Caco-2 (cell line): ENCODE results near the gene LCLAT1. TPM values are rescaled to one million over a fixed set of nuclear protein-coding genes. Genes with fewer than 3 reads are reported as not detected.

Source experiments
- BruUV-seq: library from RNA; stranded (reverse); fragments of 400-500 nt; replicated peaks from 2 replicates; lab custom pipeline; 2021; lab: Mats Ljungman, UMichigan
- CTCF ChIA-PET: fragments of 300-600 bp; sonication (Branson Sonifier 250); formaldehyde crosslinking; loops from one replicate; lab custom pipeline; 2022; ENCODE audit warnings: antibody characterized with exemption; lab: Charles Lee
- POLR2A ChIA-PET: fragments of 300-600 bp; sonication (Branson Sonifier 250); formaldehyde crosslinking; loops from one replicate; lab custom pipeline; 2022; ENCODE audit warnings: antibody characterized with exemption; lab: Charles Lee
- DNase-seq, 2 experiments: peaks; one replicate each; pipeline versions ENCODE4 v3.0.0 to v3.0.0-alpha.2; 2020 to 2022
- H3K27me3 ChIP-seq: replicated peaks from 2 replicates; pipeline ENCODE4 v1.6.0; 2011; ENCODE audit warnings: low read length; ENCODE audit not compliant: control insufficient read depth, insufficient read depth
- H3K36me3 ChIP-seq: 2 replicates; pipeline ENCODE4 v1.5.1; 2011; ENCODE audit warnings: low read length; ENCODE audit not compliant: control insufficient read depth, insufficient read depth
- H3K4me1 ChIP-seq: fragments of 250-450 bp; sonication (Bioruptor Pico); 2 replicates; pipeline ENCODE4 v1.5.1; 2020; ENCODE audit warnings: mild to moderate bottlenecking
- H3K4me3 ChIP-seq: 2 replicates; pipeline ENCODE4 v1.5.1; 2011; ENCODE audit warnings: low read depth, mild to moderate bottlenecking, control low read depth, low read length
- H3K9me3 ChIP-seq: fragments of 250-450 bp; sonication (Bioruptor Pico); 2 replicates; pipeline ENCODE4 v1.5.1; 2020; ENCODE audit warnings: mild to moderate bottlenecking, moderate library complexity
- H3K27ac Mint-ChIP-seq: one replicate; pipeline ENCODE4 v1.8.0; 2022; ENCODE audit warnings: mixed read lengths; ENCODE audit not compliant: unreplicated experiment
- H3K27me3 Mint-ChIP-seq: one replicate; pipeline ENCODE4 v1.8.0; 2022; ENCODE audit warnings: mixed read lengths; ENCODE audit not compliant: insufficient read depth, unreplicated experiment
- H3K36me3 Mint-ChIP-seq: one replicate; pipeline ENCODE4 v1.8.0; 2022; ENCODE audit warnings: mild to moderate bottlenecking, mixed read lengths; ENCODE audit not compliant: insufficient read depth, unreplicated experiment
- H3K4me1 Mint-ChIP-seq: one replicate; pipeline ENCODE4 v1.8.0; 2022; ENCODE audit warnings: low read depth, mixed read lengths; ENCODE audit not compliant: unreplicated experiment
- H3K4me3 Mint-ChIP-seq: one replicate; pipeline ENCODE4 v1.8.0; 2022; ENCODE audit warnings: mild to moderate bottlenecking, moderate library complexity, mixed read lengths; ENCODE audit not compliant: unreplicated experiment
- H3K9me3 Mint-ChIP-seq: one replicate; pipeline ENCODE4 v1.8.0; 2022; ENCODE audit warnings: mixed read lengths; ENCODE audit not compliant: unreplicated experiment
- intact Hi-C: fragments of 100-400 bp; cut with micrococcal nuclease; formaldehyde crosslinking; loops from one replicate; pipeline ENCODE4 v1.10.0; 2022; ENCODE audit not compliant: unreplicated experiment
- total RNA-seq: library from RNA; stranded (reverse); gene quantifications from 2 replicates; pipeline ENCODE4 v1.2.3, GENCODE V29; 2022
- TF ChIP-seq, protein P1 (sequence below), 2 experiments: fragments of 200-600 bp in 1 of 2; IDR thresholded peaks; 1 replicate in 1 of 2; 2 replicates in 1 of 2; pipeline versions ENCODE4 v1.5.1 to v1.8.0; 2011 to 2022; ENCODE audit warnings: antibody characterized with exemption in 1 of 2, control low read depth in 1 of 2, inconsistent platforms in 1 of 2, low read depth in 1 of 2, low read length in 1 of 2, mild to moderate bottlenecking in 1 of 2, moderate library complexity in 1 of 2; ENCODE audit not compliant: insufficient read depth in 1 of 2, severe bottlenecking in 1 of 2, unreplicated experiment in 1 of 2

The LCLAT1 gene
- total RNA-seq, 1 experiment from 2014 or later, result 52.2 TPM

DNA sequence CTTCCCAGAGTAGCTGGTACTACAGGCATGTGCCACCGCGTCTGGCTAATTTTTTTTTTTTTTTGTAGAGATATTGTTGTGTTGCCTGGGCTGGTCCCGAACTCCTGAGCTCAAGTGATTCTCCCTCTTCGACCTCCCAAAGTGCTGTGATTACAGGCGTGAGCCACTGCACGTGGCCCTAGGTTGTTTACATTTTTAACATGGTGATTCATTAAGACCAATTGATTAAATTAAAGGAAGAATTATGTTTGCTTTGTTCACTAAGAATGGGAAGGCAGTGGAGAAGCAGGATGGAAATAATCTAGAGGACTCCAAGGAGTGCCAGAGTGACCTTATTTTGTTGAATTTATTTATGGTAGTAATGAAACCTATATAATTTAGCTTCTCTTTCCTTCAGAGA lies 7.5 kb downstream of the LCLAT1 start:
- DNase-seq, result no peak
- BruUV-seq, result no TSS peak
- Mint-ChIP-seq H3K9me3 (no peaks in the 10 kb centered on the region), H3K36me3 (peaks cover 10% of the 10 kb centered on the region), H3K27ac (no peak overlapping the region), H3K27me3 (no peaks in the 10 kb centered on the region), H3K4me1 (peaks cover 42% of the 10 kb centered on the region), H3K4me3 (no peak overlapping the region)
- Histone ChIP-seq H3K4me1 (peaks cover 43% of the 10 kb centered on the region), H3K27me3 (no peaks in the 10 kb centered on the region), H3K4me3 (no peak overlapping the region), H3K9me3 (no peaks in the 10 kb centered on the region), H3K36me3 (no peaks in the 10 kb centered on the region; the same call in 1 of the 2 replicates)
- intact Hi-C loops, result no loop called here
- POLR2A ChIA-PET, result no interaction called here
- CTCF ChIA-PET, result interaction anchor here (1.4 kb wide), 1 partner anchor 290 kb away, joined by 3 read pairs; no protein-coding TSS in a partner anchor
- TF ChIP-seq, protein P1, sequence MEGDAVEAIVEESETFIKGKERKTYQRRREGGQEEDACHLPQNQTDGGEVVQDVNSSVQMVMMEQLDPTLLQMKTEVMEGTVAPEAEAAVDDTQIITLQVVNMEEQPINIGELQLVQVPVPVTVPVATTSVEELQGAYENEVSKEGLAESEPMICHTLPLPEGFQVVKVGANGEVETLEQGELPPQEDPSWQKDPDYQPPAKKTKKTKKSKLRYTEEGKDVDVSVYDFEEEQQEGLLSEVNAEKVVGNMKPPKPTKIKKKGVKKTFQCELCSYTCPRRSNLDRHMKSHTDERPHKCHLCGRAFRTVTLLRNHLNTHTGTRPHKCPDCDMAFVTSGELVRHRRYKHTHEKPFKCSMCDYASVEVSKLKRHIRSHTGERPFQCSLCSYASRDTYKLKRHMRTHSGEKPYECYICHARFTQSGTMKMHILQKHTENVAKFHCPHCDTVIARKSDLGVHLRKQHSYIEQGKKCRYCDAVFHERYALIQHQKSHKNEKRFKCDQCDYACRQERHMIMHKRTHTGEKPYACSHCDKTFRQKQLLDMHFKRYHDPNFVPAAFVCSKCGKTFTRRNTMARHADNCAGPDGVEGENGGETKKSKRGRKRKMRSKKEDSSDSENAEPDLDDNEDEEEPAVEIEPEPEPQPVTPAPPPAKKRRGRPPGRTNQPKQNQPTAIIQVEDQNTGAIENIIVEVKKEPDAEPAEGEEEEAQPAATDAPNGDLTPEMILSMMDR (IDR thresholded peaks at IDR 0.05; ENCODE audit: insufficient read depth in 1 of 2, low read depth in 1 of 2, low read length in 1 of 2, severe bottlenecking in 1 of 2, unreplicated experiment in 1 of 2), result no peak

DNA sequence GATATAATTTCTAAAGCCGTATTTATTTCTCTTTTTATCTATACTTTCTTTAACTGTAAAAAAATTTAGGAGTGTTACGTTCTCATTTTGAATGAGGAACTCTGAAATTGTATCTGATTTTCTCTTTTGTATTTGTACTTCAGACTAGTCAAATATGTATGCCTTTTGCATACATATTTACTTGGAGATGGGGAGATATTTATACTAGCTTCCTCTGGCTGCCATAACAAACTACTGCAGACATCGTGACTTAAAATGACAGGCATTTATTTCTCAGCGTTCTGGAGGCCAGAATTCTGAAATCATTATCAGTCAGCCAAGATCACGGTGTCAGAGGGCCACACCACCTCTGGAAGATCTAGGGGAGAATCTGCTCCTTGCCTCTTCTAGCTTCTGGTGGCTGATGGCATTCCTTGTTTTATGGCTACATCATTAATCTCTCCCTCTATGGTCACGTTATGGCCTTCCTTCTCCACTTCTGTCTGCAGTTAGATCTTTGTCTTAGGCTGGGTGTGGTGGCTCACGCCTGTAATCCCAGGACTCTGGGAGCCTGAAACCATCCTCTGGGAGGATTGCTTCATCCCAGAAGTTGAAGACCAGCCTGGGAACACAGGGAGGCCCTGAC lies 8.2 kb downstream of the LCLAT1 start:
- TF ChIP-seq, protein P1 (IDR thresholded peaks at IDR 0.05; ENCODE audit: insufficient read depth in 1 of 2, low read depth in 1 of 2, low read length in 1 of 2, severe bottlenecking in 1 of 2, unreplicated experiment in 1 of 2), result no peak
- Histone ChIP-seq H3K9me3 (no peaks in the 10 kb centered on the region), H3K27me3 (no peaks in the 10 kb centered on the region), H3K4me3 (no peak overlapping the region), H3K4me1 (peaks cover 43% of the 10 kb centered on the region), H3K36me3 (no peaks in the 10 kb centered on the region; the same call in 1 of the 2 replicates)
- Mint-ChIP-seq H3K4me1 (peaks cover 42% of the 10 kb centered on the region), H3K27me3 (no peaks in the 10 kb centered on the region), H3K4me3 (no peak overlapping the region), H3K36me3 (peaks cover 10% of the 10 kb centered on the region), H3K9me3 (no peaks in the 10 kb centered on the region), H3K27ac (peak overlapping the region; percentile 45)
- intact Hi-C loops, result no loop called here
- DNase-seq, result peak in 1 of 2 experiments; percentile 50
- ChIA-PET POLR2A (interaction anchor here (0.7 kb wide), 1 partner anchor 1581 kb away, joined by 12 read pairs; no protein-coding TSS in a partner anchor), CTCF (interaction anchor here (0.5 to 1.4 kb wide), 2 partner anchors 13 to 291 kb away, joined by 3 to 8 read pairs; no protein-coding TSS in a partner anchor)
- no TSS peak for BruUV-seq

DNA sequence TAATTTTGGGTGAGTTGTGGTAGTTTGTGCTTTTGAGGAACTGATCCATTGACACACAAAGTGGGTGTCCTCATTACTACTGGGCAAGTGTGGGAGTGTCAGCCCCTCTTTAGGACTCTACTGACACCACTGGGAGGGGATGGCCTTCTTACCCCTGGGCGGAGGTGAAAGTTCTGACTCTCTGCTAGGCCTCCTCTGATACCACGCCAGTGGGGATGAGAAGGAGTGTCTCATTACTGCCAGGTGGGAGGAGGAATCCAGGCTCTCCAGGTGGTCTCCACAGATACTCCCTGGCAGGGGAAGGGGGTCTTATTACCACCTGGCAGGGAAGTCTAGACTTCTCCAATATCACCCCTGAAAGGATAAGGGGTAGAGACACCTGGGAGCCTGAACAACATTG lies 9.1 kb downstream of the LCLAT1 start:
- CTCF ChIA-PET, result no interaction called here
- no peak for DNase-seq
- no TSS peak for BruUV-seq

More for the DNA sequence above, 9.1 kb downstream of the LCLAT1 start:
- POLR2A ChIA-PET, result no interaction called here
- H3K4me1 Mint-ChIP-seq, result peaks cover 46% of the 10 kb centered on the region
- Histone ChIP-seq H3K4me3 (no peak overlapping the region), H3K27me3 (no peaks in the 10 kb centered on the region), H3K9me3 (no peaks in the 10 kb centered on the region), H3K36me3 (peaks cover 1% of the 10 kb centered on the region), H3K4me1 (peaks cover 43% of the 10 kb centered on the region)
- H3K9me3 Mint-ChIP-seq, result no peaks in the 10 kb centered on the region
- peaks cover 8% of the 10 kb centered on the region for H3K36me3 Mint-ChIP-seq
- intact Hi-C loops, result no loop called here
- no peak overlapping the region for H3K4me3 Mint-ChIP-seq
- H3K27ac Mint-ChIP-seq, result peak overlapping the region; percentile 63
- TF ChIP-seq, protein P1 (IDR thresholded peaks at IDR 0.05; ENCODE audit: insufficient read depth in 1 of 2, low read depth in 1 of 2, low read length in 1 of 2, severe bottlenecking in 1 of 2, unreplicated experiment in 1 of 2), result no peak
- no peaks in the 10 kb centered on the region for H3K27me3 Mint-ChIP-seq
